PC-9 (cell line): ENCODE results near the gene CMTR1.

Source experiments
- CTCF ChIP-seq: fragments of 200-600 bp; sonication (generic); conservative IDR thresholded peaks from 2 replicates; pipeline ENCODE4 v1.6.1; 2017; ENCODE audit warnings: mixed run types, antibody characterized with exemption, mild to moderate bottlenecking, moderate library complexity
- EZH2 ChIP-seq: fragments of 200-600 bp; sonication (generic); IDR thresholded peaks from 2 replicates; pipeline ENCODE4 v1.8.0; 2017; ENCODE audit warnings: antibody characterized with exemption, low read depth

DNA sequence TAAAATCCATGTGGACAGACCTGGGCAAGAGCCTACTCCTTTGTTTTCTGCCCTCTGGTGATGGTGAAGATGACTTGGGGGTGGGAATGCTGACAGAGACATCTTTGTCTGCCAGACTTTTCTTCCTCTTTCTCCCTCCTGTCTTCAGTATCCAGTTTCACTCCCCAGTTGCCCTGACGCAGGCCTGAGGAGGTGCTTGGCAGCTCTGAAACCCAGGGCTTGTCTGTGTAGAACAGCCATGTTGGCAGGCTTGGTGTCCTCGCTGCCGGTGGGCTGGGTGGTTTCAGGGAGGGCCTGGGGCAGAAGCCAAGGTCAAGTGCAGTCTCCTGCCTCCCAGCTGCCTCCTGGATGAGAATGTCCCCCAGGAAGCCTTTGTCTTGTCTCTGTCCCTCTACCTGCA lies 44.2 kb downstream of the CMTR1 start:
- no peak for TF ChIP-seq CTCF
- no peak for TF ChIP-seq EZH2
